SK-N-SH treated with all-trans-retinoic acid at 6 μM for 48 hours (cell line): ENCODE data around the gene HACD2.

ENCODE experiments used
- ATAC-seq: fragments of 200-7000 bp; cut with Tn5 transposase; 3 replicates; pipeline ENCODE4 v1.9.1; 2020; ENCODE audit warnings: mild to moderate bottlenecking, moderate library complexity
- ARNTL ChIP-seq: fragments of 450-650 bp; formaldehyde crosslinking; IDR thresholded peaks from 2 replicates; pipeline ENCODE4 v1.5.0; 2020; ENCODE audit warnings: low read depth, mild to moderate bottlenecking, moderate library complexity, borderline replicate concordance
- BACH2 ChIP-seq: fragments of 250-450 bp; sonication (Bioruptor Pico); IDR thresholded peaks from 2 replicates; pipeline ENCODE4 v1.9.0; 2021; ENCODE audit warnings: mild to moderate bottlenecking, borderline replicate concordance
- CSDC2 ChIP-seq: fragments of 250-450 bp; sonication (Bioruptor Pico); IDR thresholded peaks from 2 replicates; pipeline ENCODE4 v1.5.0; 2020; ENCODE audit warnings: mild to moderate bottlenecking, moderate library complexity
- CSRNP3 ChIP-seq: fragments of 250-450 bp; sonication (Bioruptor Pico); IDR thresholded peaks from 2 replicates; pipeline ENCODE4 v1.5.1; 2021; ENCODE audit warnings: mild to moderate bottlenecking, moderate library complexity
- ESRRG ChIP-seq: fragments of 250-450 bp; sonication (Bioruptor Pico); IDR thresholded peaks from 2 replicates; pipeline ENCODE4 v1.6.1; 2021; ENCODE audit warnings: mild to moderate bottlenecking
- GLIS3 ChIP-seq: fragments of 250-450 bp; sonication (Bioruptor Pico); IDR thresholded peaks from 2 replicates; pipeline ENCODE4 v1.5.0; 2020; ENCODE audit warnings: mild to moderate bottlenecking, moderate library complexity
- ISL1 ChIP-seq: fragments of 250-450 bp; sonication (Bioruptor Pico); IDR thresholded peaks from 2 replicates; pipeline ENCODE4 v2.1.2; 2022; ENCODE audit warnings: mild to moderate bottlenecking, moderate library complexity
- OSR1 ChIP-seq: fragments of 250-450 bp; sonication (Bioruptor Pico); IDR thresholded peaks from 2 replicates; pipeline ENCODE4 v1.8.0; 2022; ENCODE audit warnings: moderate library complexity, mild to moderate bottlenecking, inconsistent platforms
- PATZ1 ChIP-seq: fragments of 250-450 bp; sonication (Bioruptor Pico); IDR thresholded peaks from 2 replicates; pipeline ENCODE4 v1.8.0; 2020; ENCODE audit warnings: mild to moderate bottlenecking, moderate library complexity, borderline replicate concordance
- POU6F1 ChIP-seq: fragments of 250-450 bp; sonication (Bioruptor Pico); IDR thresholded peaks from 2 replicates; pipeline ENCODE4 v1.8.0; 2021; ENCODE audit warnings: low read depth, mild to moderate bottlenecking, moderate library complexity, borderline replicate concordance
- PPARA ChIP-seq: fragments of 250-450 bp; sonication (Bioruptor Pico); IDR thresholded peaks from 2 replicates; pipeline ENCODE4 v1.5.0; 2020; ENCODE audit warnings: mild to moderate bottlenecking, borderline replicate concordance
- RARB ChIP-seq: fragments of 250-450 bp; sonication (Bioruptor Pico); IDR thresholded peaks from 2 replicates; pipeline ENCODE4 v1.8.0; 2021; ENCODE audit warnings: mild to moderate bottlenecking, moderate library complexity
- SNAI2 ChIP-seq: fragments of 250-450 bp; sonication (Bioruptor Pico); IDR thresholded peaks from 2 replicates; pipeline ENCODE4 v1.5.0; 2020; ENCODE audit warnings: mild to moderate bottlenecking, moderate library complexity
- TCF4 ChIP-seq: fragments of 250-450 bp; sonication (Bioruptor Pico); IDR thresholded peaks from 2 replicates; pipeline ENCODE4 v1.8.0; 2021; ENCODE audit warnings: mild to moderate bottlenecking, moderate library complexity, borderline replicate concordance
- TOX ChIP-seq: fragments of 250-450 bp; sonication (Bioruptor Pico); IDR thresholded peaks from 2 replicates; pipeline ENCODE4 v1.8.0; 2021; ENCODE audit warnings: mild to moderate bottlenecking, moderate library complexity, borderline replicate concordance
- TSHZ2 ChIP-seq: fragments of 250-450 bp; sonication (Bioruptor Pico); IDR thresholded peaks from 2 replicates; pipeline ENCODE4 v1.5.0; 2020; ENCODE audit warnings: mild to moderate bottlenecking, moderate library complexity
- ZC3H10 ChIP-seq: fragments of 250-450 bp; sonication (Bioruptor Pico); IDR thresholded peaks from 2 replicates; pipeline ENCODE4 v1.5.1; 2021; ENCODE audit warnings: mild to moderate bottlenecking, moderate library complexity
- ZFP3 ChIP-seq: fragments of 250-450 bp; sonication (Bioruptor Pico); IDR thresholded peaks from 2 replicates; pipeline ENCODE4 v1.5.0; 2020; ENCODE audit warnings: mild to moderate bottlenecking, moderate library complexity
- ZFP30 ChIP-seq: fragments of 450-650 bp; formaldehyde crosslinking; IDR thresholded peaks from 2 replicates; pipeline ENCODE4 v1.5.0; 2022; ENCODE audit warnings: mild to moderate bottlenecking, moderate library complexity
- ZNF565 ChIP-seq: fragments of 450-650 bp; formaldehyde crosslinking; conservative IDR thresholded peaks from 2 replicates; pipeline ENCODE4 v1.5.0; 2020; ENCODE audit warnings: low read depth, mild to moderate bottlenecking, moderate library complexity
- ZNF70 ChIP-seq: fragments of 450-650 bp; formaldehyde crosslinking; IDR thresholded peaks from 2 replicates; pipeline ENCODE4 v1.5.0; 2020; ENCODE audit warnings: mild to moderate bottlenecking, moderate library complexity
- ZNF8 ChIP-seq: fragments of 450-650 bp; formaldehyde crosslinking; IDR thresholded peaks from 2 replicates; pipeline ENCODE4 v1.5.0; 2020; ENCODE audit warnings: mild to moderate bottlenecking, moderate library complexity

Gene HACD2

DNA sequence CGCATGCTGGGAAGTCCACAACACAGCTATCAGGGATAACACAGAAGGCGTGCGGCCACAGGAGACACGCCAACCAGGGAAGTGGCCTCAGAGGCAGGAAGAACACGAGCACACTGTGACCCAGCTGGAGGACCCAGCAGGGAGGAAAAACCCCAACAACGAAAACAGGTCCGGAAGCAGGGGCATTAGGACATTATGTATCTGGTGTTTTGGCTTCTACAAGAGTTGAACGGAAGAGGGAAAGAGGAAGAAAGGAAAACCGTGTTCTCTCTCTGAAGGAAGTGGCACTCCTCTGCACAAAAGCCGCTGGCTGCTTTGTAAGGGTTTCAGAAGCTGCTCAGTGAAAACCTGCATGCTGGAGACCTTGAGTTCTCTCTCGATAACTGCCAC, 61.8 kb downstream of the HACD2 start:
- TF ChIP-seq BACH2 (CRISPR knock-in tag) (no peak), CSRNP3 (CRISPR knock-in tag) (no peak), TSHZ2 (no peak), ZNF565 (CRISPR knock-in tag) (no peak), TCF4 (CRISPR knock-in tag) (no peak), SNAI2 (CRISPR knock-in tag) (no peak), ZFP3 (CRISPR knock-in tag) (no peak)
- no peak for ATAC-seq

DNA sequence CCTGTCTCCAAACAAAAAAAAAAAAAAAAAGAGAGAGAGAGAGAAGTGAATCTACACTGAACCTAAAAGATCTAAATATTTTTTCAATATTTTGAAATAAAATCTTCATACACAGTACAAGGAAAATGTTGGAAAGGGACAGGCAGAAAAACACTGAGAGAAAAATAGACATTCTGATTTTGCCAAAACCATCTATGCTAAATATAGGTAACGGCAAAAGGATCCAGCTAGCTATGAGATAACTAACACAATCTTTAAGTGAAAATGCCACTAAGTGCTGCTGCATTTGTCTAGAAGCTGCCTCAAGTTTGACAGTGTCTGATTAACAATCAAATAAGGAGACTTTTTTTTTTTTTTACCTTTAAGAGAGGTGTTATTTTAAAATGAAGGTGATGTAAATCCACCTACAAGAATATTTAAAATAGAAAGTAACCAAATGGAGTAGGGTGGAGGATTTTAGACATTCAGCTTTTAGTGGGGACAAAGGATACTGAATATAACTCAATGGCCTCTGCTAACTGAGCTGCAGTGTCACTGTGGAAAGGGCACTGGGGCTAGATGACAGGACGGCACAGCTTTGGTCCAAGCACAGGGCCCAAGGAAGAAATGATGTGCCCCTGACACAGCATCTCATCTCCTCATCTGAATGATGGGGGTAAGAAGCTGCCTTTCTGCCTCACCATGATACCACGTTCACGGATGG, 62.4 kb downstream of the HACD2 start:
- TF ChIP-seq ZNF8 (no peak), ARNTL (CRISPR knock-in tag) (no peak), GLIS3 (no peak), CSDC2 (CRISPR knock-in tag) (no peak), TOX (no peak), ISL1 (CRISPR knock-in tag) (no peak)
- no peak for ATAC-seq

GRCh38 chr3:123521179-123521969, 63.5 kb downstream of the HACD2 start:
- TF ChIP-seq OSR1 (CRISPR knock-in tag) = no peak
- TF ChIP-seq RARB = no peak
- no peak for TF ChIP-seq PPARA (CRISPR knock-in tag)
- TF ChIP-seq SNAI2 (CRISPR knock-in tag) = no peak
- TF ChIP-seq PATZ1 = no peak
- no peak for TF ChIP-seq ZNF565 (CRISPR knock-in tag)
- TF ChIP-seq ZNF70 = no peak
- no peak for TF ChIP-seq ISL1 (CRISPR knock-in tag)
- TF ChIP-seq GLIS3 = no peak
- TF ChIP-seq ZFP30 (CRISPR knock-in tag) = no peak
- no peak for TF ChIP-seq TCF4 (CRISPR knock-in tag)
- TF ChIP-seq POU6F1 (CRISPR knock-in tag) = no peak
- no peak for TF ChIP-seq CSRNP3 (CRISPR knock-in tag)
- TF ChIP-seq TSHZ2 = no peak
- no peak for TF ChIP-seq TOX
- no peak for TF ChIP-seq ZC3H10 (CRISPR knock-in tag)
- no peak for TF ChIP-seq ESRRG (CRISPR knock-in tag)
- no peak for TF ChIP-seq ZNF8
- TF ChIP-seq ARNTL (CRISPR knock-in tag) = no peak
- TF ChIP-seq BACH2 (CRISPR knock-in tag) = no peak
- ATAC-seq = peak; percentile 61
